Large intestine (tissue), 3 donors: ENCODE data around the gene APLP1. TPM values are rescaled to one million over a fixed set of nuclear protein-coding genes. Genes with fewer than 3 reads are reported as not detected.
A peak's percentile ranks its signal among the peaks of the same experiment; 100 is the strongest.
"Not testable (repeated sequence)": the region's sequence is repeated elsewhere in the genome, so short reads cannot be mapped to it uniquely, and the experiment has no call there.

Source experiments
- DNase-seq, 2 donors: peaks; one replicate each; pipeline versions ENCODE4 v3.0.0 to v3.0.0-alpha.2; 2013
- H3K27ac ChIP-seq: one replicate; pipeline ENCODE4 v1.5.1; 2013; ENCODE audit warnings: low read length
- H3K27me3 ChIP-seq: 2 replicates; pipeline ENCODE4 v1.6.1; 2013; ENCODE audit warnings: low read length; ENCODE audit not compliant: control insufficient read depth, insufficient read depth
- H3K36me3 ChIP-seq: 2 replicates; pipeline ENCODE4 v1.6.1; 2013; ENCODE audit warnings: low read length; ENCODE audit not compliant: control insufficient read depth, insufficient read depth
- H3K4me1 ChIP-seq: one replicate; pipeline ENCODE4 v1.6.1; 2013; ENCODE audit warnings: low read length; ENCODE audit not compliant: control insufficient read depth, insufficient read depth
- H3K4me3 ChIP-seq: one replicate; pipeline ENCODE4 v1.5.1; 2013; ENCODE audit warnings: low read length
- H3K9me3 ChIP-seq: one replicate; pipeline ENCODE4 v1.6.1; 2013; ENCODE audit warnings: mild to moderate bottlenecking, low read depth, low read length, moderate library complexity; ENCODE audit not compliant: control insufficient read depth
- whole genome bisulfite sequencing: methylation state at CpG from one replicate; pipeline ENCODE4 v1.1.5; 2013; ENCODE audit warnings: low lambda C conversion rate; ENCODE audit not compliant: insufficient coverage; 5-methylcytosine and 5-hydroxymethylcytosine counted together
- polyA plus RNA-seq: library from polyadenylated mRNA; unstranded; fragments of 120-200 nt; gene quantifications from one replicate; pipeline ENCODE4 v1.2.1, GENCODE V29; 2013

Gene APLP1
- polyA plus RNA-seq, 1 donor = 32.7 TPM

DNA sequence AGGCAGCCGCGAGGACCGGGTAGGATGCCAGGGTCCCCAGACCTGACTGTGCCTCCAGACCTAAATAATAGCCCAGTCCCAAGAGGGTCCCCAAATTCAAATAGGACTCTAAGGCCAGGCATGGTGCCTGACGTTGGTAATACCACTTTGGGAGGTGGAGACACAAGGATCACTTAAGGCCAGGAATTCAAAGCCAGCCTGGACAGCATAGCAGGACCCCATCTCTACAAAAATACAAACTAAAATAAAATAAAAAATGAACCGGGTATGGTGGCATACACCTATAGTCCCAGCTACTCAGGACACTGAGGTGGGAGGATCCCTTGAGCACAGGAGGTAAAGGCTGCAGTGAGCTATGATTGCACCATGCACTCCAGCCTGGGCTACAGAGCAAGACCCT, 5.4 kb upstream of the APLP1 start:
- WGBS = 100% methylated on average over 1 of the region's 5 CpGs
- no peak overlapping the region for H3K4me3 ChIP-seq
- H3K27ac ChIP-seq = no peak overlapping the region
- H3K27me3 ChIP-seq = peaks cover 75% of the 10 kb centered on the region
- H3K4me1 ChIP-seq = peaks cover 1% of the 10 kb centered on the region
- no peaks in the 10 kb centered on the region for H3K36me3 ChIP-seq
- DNase-seq = no peak
- H3K9me3 ChIP-seq = peaks cover 2% of the 10 kb centered on the region

DNA sequence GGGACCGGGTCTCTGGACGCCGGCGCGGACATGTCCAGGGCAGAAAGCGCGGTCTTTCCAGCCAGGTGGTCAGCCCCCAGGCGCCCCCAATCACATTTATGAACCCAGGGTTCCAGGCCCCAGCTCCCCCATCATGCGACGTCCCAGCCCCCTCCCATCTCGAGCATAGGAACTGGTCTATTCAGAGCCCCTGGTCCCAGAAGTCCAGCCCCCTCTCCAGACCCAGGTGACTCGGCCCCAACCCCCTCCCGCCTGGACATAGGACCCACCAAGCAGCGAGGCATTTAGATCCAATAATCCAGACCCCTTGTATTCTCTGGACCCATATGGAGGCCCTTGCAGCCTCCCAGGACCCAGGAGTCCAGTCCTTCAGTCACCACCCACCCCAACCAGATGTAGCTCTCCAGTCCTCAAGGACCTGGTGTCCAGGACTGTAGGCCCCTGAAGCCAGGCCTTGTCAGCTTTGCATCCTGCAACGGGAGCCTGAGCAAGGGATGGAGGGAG, 501 bp downstream of the APLP1 start:
- WGBS = no CpG with 5 or more reads among the region's 15 CpGs
- H3K4me1 ChIP-seq = peaks cover 19% of the 10 kb centered on the region
- H3K9me3 ChIP-seq = peaks cover 6% of the 10 kb centered on the region
- H3K27me3 ChIP-seq = peaks cover 58% of the 10 kb centered on the region
- H3K36me3 ChIP-seq = no peaks in the 10 kb centered on the region
- no peak overlapping the region for H3K27ac ChIP-seq
- H3K4me3 ChIP-seq = peak overlapping the region; percentile 31
- no peak for DNase-seq

DNA sequence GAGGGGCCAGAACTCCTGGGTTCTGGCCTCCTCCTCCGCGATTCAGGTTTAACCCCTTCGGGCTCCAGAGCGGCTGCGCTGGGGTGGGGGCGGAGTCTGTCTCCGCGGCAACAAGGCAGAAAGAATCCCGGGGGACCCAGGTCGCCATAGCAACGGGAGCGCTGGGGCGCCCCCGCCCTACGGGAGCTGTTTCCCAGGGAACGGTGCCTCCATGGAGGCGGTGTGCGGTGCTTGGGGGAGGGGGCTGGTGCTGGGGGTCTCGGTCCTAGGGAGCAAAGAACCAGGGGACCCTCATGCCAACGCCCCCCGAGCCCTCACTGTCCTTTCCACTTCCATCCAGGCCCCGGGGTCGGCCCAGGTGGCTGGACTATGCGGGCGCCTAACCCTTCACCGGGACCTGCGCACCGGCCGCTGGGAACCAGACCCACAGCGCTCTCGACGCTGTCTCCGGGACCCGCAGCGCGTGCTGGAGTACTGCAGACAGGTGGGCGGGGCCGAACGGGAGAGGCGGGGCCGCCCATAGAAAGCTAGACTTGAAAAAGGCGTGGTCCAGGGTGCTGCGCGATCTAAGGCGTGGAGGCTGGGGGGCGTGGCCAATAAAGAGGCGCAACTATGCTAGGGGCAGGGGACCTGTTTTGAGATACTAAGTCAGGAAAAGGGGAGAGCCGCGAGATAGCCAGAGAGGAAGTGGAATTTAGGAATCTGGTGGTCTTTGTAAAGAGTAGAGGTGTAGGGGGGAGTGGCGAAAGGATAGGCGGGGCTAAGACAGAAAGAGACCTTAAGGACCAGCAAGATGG, 1.2 kb downstream of the APLP1 start:
- H3K36me3 ChIP-seq = no peaks in the 10 kb centered on the region
- H3K9me3 ChIP-seq = peaks cover 6% of the 10 kb centered on the region
- 0% methylated on average over 4 of the region's 51 CpGs for WGBS
- H3K27ac ChIP-seq = no peak overlapping the region
- peak; percentile 43 to 72 for DNase-seq
- peaks cover 58% of the 10 kb centered on the region for H3K27me3 ChIP-seq
- peak overlapping the region; percentile 31 for H3K4me3 ChIP-seq
- peaks cover 19% of the 10 kb centered on the region for H3K4me1 ChIP-seq

DNA sequence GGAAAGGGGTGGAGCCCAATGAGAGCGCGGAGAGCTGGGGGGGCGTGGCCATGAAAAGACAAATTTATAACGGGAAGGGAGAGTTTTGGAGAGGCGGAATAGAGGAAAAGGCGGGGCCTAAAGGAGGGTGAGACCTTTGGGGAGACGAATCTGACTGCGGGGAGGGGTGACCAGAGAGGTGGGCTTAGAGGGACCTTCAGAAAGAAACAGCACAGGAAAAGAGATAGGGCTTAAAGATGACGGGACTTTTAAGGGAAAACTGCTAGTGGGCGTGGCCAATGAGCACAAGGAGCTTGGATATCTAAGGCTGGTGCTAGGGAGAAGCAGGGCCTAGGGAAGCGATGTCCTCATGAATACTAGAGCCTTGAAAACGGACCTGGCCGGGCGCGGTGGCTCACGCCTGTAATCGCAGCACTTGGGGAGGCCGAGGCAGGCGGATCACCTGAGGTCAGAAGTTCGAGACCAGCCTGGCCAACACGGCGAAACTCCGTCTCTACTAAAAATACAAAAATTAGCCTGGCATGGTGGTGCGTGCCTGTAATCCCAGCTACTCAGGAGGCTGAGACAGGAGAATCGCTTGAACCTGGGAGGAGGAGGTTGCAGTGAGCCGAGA, 1.9 kb downstream of the APLP1 start:
- WGBS = 2% methylated on average over 7 of the region's 26 CpGs

DNA sequence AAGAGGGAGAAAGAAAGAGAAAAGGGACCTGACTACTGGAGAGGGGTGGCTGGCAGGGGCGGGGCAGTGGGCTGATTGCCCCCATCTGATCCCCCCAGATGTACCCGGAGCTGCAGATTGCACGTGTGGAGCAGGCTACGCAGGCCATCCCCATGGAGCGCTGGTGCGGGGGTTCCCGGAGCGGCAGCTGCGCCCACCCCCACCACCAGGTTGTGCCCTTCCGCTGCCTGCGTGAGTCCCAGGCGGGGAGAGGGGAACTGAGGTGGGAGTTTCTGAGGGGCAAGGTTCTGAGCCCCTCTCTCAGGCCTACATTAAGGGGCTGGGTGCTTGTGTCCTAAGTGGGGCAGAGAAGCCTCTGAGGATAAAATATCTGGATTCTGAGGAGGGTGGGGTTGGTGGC, 2.4 kb downstream of the APLP1 start:
- WGBS = no CpG with 5 or more reads among the region's 12 CpGs
- Histone ChIP-seq H3K27ac (no peak overlapping the region), H3K4me3 (no peak overlapping the region), H3K27me3 (peaks cover 54% of the 10 kb centered on the region), H3K4me1 (peaks cover 19% of the 10 kb centered on the region), H3K9me3 (peaks cover 6% of the 10 kb centered on the region), H3K36me3 (no peaks in the 10 kb centered on the region)
- DNase-seq = no peak

More for the DNA sequence above, 1.9 kb downstream of the APLP1 start:
- H3K4me1 ChIP-seq = peaks cover 19% of the 10 kb centered on the region
- H3K4me3 ChIP-seq = peak overlapping the region; percentile 7
- H3K27me3 ChIP-seq = peaks cover 58% of the 10 kb centered on the region
- not testable (repeated sequence) for DNase-seq, H3K36me3 ChIP-seq, H3K27ac ChIP-seq, H3K9me3 ChIP-seq

DNA sequence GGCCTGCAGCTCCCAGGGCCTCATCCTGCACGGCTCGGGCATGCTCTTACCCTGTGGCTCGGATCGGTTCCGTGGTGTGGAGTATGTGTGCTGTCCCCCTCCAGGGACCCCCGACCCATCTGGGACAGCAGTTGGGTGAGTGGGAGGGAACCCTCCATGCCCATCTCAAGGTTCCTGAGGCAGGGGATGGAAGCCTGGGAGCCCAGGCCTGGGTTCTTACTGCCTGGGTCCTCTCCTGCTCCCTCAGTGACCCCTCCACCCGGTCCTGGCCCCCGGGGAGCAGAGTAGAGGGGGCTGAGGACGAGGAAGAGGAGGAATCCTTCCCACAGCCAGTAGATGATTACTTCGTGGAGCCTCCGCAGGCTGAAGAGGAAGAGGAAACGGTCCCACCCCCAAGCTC, 3.2 kb downstream of the APLP1 start:
- Histone ChIP-seq H3K4me1 (peaks cover 19% of the 10 kb centered on the region), H3K9me3 (peaks cover 6% of the 10 kb centered on the region), H3K27ac (no peak overlapping the region), H3K4me3 (no peak overlapping the region), H3K36me3 (no peaks in the 10 kb centered on the region), H3K27me3 (peaks cover 46% of the 10 kb centered on the region)
- WGBS = no CpG with 5 or more reads among the region's 12 CpGs
- no peak for DNase-seq

DNA sequence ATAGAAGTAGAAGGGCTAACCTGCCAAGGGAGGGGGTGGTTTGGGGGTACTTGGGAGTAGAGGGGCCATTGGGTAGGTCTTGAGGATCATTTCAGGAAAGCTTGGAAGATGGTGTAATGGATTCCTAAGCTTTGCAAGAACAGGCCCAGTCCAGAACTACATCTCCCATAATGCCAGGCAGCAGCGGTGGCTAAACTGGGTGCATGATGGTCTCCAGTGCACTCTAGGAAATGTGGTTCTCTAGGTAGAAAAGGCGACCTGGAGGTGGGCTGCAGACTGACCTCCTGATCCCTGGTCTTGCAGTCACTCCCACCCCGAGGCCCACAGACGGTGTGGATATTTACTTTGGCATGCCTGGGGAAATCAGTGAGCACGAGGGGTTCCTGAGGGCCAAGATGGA, 3.8 kb downstream of the APLP1 start:
- Histone ChIP-seq H3K36me3 (no peaks in the 10 kb centered on the region), H3K27ac (no peak overlapping the region), H3K27me3 (peaks cover 45% of the 10 kb centered on the region), H3K9me3 (peaks cover 6% of the 10 kb centered on the region), H3K4me3 (no peak overlapping the region), H3K4me1 (peaks cover 19% of the 10 kb centered on the region)
- no CpG with 5 or more reads among the region's 5 CpGs for WGBS
- DNase-seq = no peak

DNA sequence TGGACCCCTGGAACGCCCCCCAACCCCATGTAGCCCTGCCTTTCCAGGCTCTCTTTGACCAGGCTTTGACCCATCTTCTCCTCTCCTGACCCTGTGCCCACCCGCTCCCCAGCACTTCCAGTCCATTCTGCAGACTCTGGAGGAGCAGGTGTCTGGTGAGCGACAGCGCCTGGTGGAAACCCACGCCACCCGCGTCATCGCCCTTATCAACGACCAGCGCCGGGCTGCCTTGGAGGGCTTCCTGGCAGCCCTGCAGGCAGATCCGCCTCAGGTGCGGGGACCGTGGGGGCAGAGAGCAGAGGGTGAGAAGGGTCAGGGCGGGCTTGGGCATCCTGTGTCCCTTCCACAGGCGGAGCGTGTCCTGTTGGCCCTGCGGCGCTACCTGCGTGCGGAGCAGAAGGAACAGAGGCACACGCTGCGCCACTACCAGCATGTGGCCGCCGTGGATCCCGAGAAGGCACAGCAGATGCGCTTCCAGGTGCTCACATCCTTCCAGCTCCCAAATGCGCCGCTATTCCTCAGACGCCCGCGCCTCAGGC, 6.1 kb downstream of the APLP1 start:
- H3K27me3 ChIP-seq = peaks cover 44% of the 10 kb centered on the region
- no peaks in the 10 kb centered on the region for H3K36me3 ChIP-seq
- no CpG with 5 or more reads among the region's 32 CpGs for WGBS
- H3K4me1 ChIP-seq = peaks cover 7% of the 10 kb centered on the region
- no peak overlapping the region for H3K4me3 ChIP-seq
- DNase-seq = no peak
- H3K9me3 ChIP-seq = peaks cover 3% of the 10 kb centered on the region
- H3K27ac ChIP-seq = no peak overlapping the region

DNA sequence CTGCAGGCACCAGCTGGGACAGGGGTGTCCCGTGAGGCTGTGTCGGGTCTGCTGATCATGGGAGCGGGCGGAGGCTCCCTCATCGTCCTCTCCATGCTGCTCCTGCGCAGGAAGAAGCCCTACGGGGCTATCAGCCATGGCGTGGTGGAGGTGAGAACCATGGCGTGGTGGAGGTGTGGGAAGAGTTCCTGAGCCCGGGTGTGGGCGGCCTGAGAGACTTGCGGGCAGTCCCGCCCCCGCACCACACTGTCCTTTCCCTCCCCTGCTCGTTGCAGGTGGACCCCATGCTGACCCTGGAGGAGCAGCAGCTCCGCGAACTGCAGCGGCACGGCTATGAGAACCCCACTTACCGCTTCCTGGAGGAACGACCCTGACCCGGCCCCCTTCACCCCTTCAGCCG, 10.7 kb downstream of the APLP1 start:
- 0% methylated on average over 2 of the region's 23 CpGs for WGBS
- Histone ChIP-seq H3K36me3 (no peaks in the 10 kb centered on the region), H3K4me1 (no peaks in the 10 kb centered on the region), H3K9me3 (no peaks in the 10 kb centered on the region), H3K27me3 (peaks cover 23% of the 10 kb centered on the region), H3K27ac (no peak overlapping the region), H3K4me3 (no peak overlapping the region)
- no peak for DNase-seq

DNA sequence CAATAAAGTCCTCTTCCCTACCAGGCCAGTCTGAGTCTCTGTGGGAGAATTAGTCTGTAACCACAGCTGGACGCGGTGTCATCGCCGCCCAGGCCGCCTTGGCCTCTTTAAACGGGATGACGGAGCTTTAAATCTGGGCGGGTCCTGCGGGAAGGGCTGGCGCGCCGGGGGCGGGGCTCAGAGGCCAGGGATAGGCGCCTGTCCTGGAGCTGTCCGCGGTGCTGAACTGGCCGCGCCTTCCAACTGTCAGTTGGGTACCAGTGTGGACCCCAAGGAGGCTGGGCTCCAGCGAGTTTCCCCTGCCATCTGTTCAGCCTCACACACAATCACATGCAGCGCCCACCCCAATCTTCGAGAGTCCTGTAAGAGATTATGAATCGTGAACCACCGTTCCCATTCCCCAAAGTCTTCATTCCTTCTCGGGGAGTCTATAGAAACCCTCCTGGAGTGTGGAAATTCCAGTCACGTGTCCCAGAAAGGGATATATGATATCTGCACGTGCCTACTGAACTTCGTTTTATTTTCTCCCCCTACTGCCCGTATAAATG, 11.5 kb downstream of the APLP1 start:
- peaks cover 23% of the 10 kb centered on the region for H3K27me3 ChIP-seq
- no peak overlapping the region for H3K4me3 ChIP-seq
- no peaks in the 10 kb centered on the region for H3K4me1 ChIP-seq
- no peaks in the 10 kb centered on the region for H3K9me3 ChIP-seq
- peak; percentile 78 to 81 for DNase-seq
- H3K36me3 ChIP-seq = no peaks in the 10 kb centered on the region
- WGBS = no CpG with 5 or more reads among the region's 28 CpGs
- no peak overlapping the region for H3K27ac ChIP-seq
